ENCODE measurements around the gene MAP7D1. TPM values are rescaled to one million over a fixed set of nuclear protein-coding genes. Genes with fewer than 3 reads are reported as not detected.
A peak's percentile ranks its signal among the peaks of the same experiment; 100 is the strongest.

The MAP7D1 gene
- total and polyA plus RNA-seq, 2 experiments from 2014 or later = 46.0 to 97.8 TPM

DNA sequence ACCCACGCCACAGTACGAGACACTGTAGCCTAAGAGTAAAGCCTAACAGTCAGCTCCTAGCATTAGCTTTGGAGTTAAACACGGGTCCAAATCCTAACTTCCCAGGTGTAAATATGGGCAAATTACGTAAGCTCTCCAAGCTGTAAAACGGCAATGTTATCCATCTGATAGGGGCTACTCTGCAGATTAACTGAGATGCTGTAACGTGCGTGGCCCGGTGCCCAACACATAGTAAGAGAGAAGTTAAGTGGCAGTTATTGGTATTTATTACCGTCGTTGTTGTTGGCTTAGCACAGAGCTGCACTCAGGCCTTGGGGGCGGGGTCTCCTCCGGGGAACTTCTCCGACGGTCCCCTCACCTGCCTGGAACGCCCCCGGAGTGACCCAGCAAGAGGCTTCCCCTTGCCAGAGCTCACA, 7.1 kb upstream of the MAP7D1 start:
- DNase-seq (ENCODE audit: low spot score) = no peak
- no peaks in the 10 kb centered on the region for H3K36me3 ChIP-seq (replicated peaks; ENCODE audit: insufficient read depth, low read depth)
- H3K9me3 ChIP-seq (ENCODE audit: low read depth) = no peaks in the 10 kb centered on the region
- H3K9me2 ChIP-seq (replicated peaks; ENCODE audit: insufficient read depth) = no peaks in the 10 kb centered on the region
- H3K4me2 ChIP-seq = peak overlapping the region; percentile 78
- TF ChIP-seq EZH2phosphoT487 (IDR thresholded peaks at IDR 0.05; ENCODE audit: low read depth, severe bottlenecking, unreplicated experiment) (no peak), EZH2 (IDR thresholded peaks at IDR 0.05; ENCODE audit: borderline replicate concordance) (no peak)
- TF ChIP-seq, protein P1, sequence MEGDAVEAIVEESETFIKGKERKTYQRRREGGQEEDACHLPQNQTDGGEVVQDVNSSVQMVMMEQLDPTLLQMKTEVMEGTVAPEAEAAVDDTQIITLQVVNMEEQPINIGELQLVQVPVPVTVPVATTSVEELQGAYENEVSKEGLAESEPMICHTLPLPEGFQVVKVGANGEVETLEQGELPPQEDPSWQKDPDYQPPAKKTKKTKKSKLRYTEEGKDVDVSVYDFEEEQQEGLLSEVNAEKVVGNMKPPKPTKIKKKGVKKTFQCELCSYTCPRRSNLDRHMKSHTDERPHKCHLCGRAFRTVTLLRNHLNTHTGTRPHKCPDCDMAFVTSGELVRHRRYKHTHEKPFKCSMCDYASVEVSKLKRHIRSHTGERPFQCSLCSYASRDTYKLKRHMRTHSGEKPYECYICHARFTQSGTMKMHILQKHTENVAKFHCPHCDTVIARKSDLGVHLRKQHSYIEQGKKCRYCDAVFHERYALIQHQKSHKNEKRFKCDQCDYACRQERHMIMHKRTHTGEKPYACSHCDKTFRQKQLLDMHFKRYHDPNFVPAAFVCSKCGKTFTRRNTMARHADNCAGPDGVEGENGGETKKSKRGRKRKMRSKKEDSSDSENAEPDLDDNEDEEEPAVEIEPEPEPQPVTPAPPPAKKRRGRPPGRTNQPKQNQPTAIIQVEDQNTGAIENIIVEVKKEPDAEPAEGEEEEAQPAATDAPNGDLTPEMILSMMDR (IDR thresholded peaks at IDR 0.05; ENCODE audit: poor library complexity) = no peak
- H3K4me3 ChIP-seq = peak overlapping the region; percentile 44
- no peaks in the 10 kb centered on the region for H3K27me3 ChIP-seq
- peaks cover 44% of the 10 kb centered on the region for H3K79me2 ChIP-seq
- no peaks in the 10 kb centered on the region for H4K20me1 ChIP-seq (ENCODE audit: insufficient read depth, poor library complexity, severe bottlenecking)
- WGBS (ENCODE audit: low lambda C conversion rate, missing lambda C conversion rate) = 5% methylated on average over 16 of the region's 16 CpGs
- peaks cover 15% of the 10 kb centered on the region for H3K4me1 ChIP-seq (ENCODE audit: insufficient read depth)
- peak overlapping the region; percentile 83 for H3K27ac ChIP-seq
- peak overlapping the region; percentile 2 for H2AFZ ChIP-seq

DNA sequence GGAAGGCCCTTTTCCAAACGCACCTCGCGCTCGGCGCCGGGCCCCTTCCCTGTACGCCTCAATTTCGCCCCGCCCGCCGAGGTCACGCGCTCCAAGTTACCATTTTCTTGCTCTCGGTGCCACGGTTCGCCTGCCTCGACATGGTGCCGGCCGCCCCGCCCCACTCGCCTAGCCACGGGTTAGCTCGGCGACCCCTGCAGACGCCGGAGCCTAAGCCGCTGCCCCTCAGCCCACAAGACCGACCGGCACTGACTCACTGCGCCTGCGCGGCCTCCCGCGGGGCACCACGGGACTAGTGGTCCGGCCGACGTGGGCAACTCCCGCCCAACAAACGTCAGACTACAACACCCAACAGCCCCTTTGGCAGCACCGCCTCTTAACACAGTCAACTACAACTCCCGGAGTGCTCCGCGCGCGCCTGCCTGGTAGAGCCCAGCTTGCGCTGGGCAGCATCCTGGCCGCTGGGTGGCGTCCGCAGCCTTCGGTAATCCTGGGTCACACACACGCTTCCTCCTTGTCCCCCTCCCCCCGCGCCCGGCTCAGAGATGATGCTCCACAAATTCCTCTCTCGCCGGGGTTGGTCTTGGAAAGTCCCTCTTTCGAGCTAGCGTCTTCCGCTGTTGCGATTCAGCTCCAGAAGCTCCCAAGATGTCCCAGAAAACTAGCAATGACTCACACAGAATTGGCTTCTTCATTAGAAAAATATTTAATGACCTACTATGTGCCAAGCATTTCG, 6.6 kb upstream of the MAP7D1 start, which contains the start of gene TRAPPC3:
Gene TRAPPC3 (minus strand): TSS at position 250 of the 736 bp plus-strand sequence. CDS start 108 bp downstream, at position 142.
- WGBS (ENCODE audit: low lambda C conversion rate, missing lambda C conversion rate) = 1% methylated on average over 61 of the region's 62 CpGs

DNA sequence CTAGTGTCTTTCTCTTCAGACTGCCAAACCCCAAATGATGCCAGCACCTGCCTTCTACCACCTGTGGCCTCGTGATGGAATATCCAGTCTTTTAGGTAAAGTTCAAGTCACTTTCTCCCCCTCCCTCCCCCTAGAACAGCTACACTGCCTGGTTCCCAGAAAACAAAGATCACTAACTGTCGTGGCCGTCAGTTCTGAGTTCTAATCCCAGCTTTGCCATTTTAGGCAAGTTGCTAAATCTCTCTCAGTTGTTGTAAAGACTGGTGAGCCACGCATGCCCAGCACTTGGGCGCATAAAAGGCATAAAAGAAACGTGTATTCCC, 6.0 kb upstream of the MAP7D1 start:
- WGBS (ENCODE audit: low lambda C conversion rate, missing lambda C conversion rate) = 63% methylated on average over 6 of the region's 6 CpGs
- Histone ChIP-seq H3K27me3 (no peaks in the 10 kb centered on the region), H3K79me2 (peaks cover 35% of the 10 kb centered on the region), H3K36me3 (replicated peaks; ENCODE audit: insufficient read depth, low read depth) (no peaks in the 10 kb centered on the region), H3K27ac (peak overlapping the region; percentile 91), H2AFZ (no peak overlapping the region), H3K9me2 (replicated peaks; ENCODE audit: insufficient read depth) (no peaks in the 10 kb centered on the region), H4K20me1 (ENCODE audit: insufficient read depth, poor library complexity, severe bottlenecking) (no peaks in the 10 kb centered on the region), H3K9me3 (ENCODE audit: low read depth) (no peaks in the 10 kb centered on the region), H3K4me1 (ENCODE audit: insufficient read depth) (peaks cover 21% of the 10 kb centered on the region), H3K4me2 (peak overlapping the region; percentile 65), H3K4me3 (no peak overlapping the region)
- no peak for DNase-seq (ENCODE audit: low spot score)
- TF ChIP-seq EZH2phosphoT487 (IDR thresholded peaks at IDR 0.05; ENCODE audit: low read depth, severe bottlenecking, unreplicated experiment) = no peak
- TF ChIP-seq, protein P1 (IDR thresholded peaks at IDR 0.05; ENCODE audit: poor library complexity) = no peak
- no peak for TF ChIP-seq EZH2 (IDR thresholded peaks at IDR 0.05; ENCODE audit: borderline replicate concordance)

More for the DNA sequence above, 6.6 kb upstream of the MAP7D1 start, which contains the start of gene TRAPPC3:
- H3K4me2 ChIP-seq = peak within 1 kb of the TSS; percentile 78
- H3K27ac ChIP-seq = peak within 1 kb of the TSS; percentile 91
- peak; percentile 100 for DNase-seq (ENCODE audit: low spot score)
- H3K4me1 ChIP-seq (ENCODE audit: insufficient read depth) = peaks cover 16% of the 10 kb centered on the region
- no peaks in the 10 kb centered on the region for H3K9me2 ChIP-seq (replicated peaks; ENCODE audit: insufficient read depth)
- no peaks in the 10 kb centered on the region for H3K27me3 ChIP-seq
- TF ChIP-seq, protein P1 (IDR thresholded peaks at IDR 0.05; ENCODE audit: poor library complexity) = peak; percentile 98
- TF ChIP-seq EZH2 (IDR thresholded peaks at IDR 0.05; ENCODE audit: borderline replicate concordance) (no peak), EZH2phosphoT487 (IDR thresholded peaks at IDR 0.05; ENCODE audit: low read depth, severe bottlenecking, unreplicated experiment) (no peak)
- peak within 1 kb of the TSS; percentile 2 for H2AFZ ChIP-seq
- no peaks in the 10 kb centered on the region for H3K9me3 ChIP-seq (ENCODE audit: low read depth)
- H3K79me2 ChIP-seq = peaks cover 40% of the 10 kb centered on the region
- peak within 1 kb of the TSS; percentile 44 for H3K4me3 ChIP-seq
- no peaks in the 10 kb centered on the region for H3K36me3 ChIP-seq (replicated peaks; ENCODE audit: insufficient read depth, low read depth)
- no peaks in the 10 kb centered on the region for H4K20me1 ChIP-seq (ENCODE audit: insufficient read depth, poor library complexity, severe bottlenecking)

Data from hepatocyte (in vitro differentiated cells).